HL-60/S4 (cell line): ENCODE results near the gene XPA.
"Not testable (repeated sequence)": the region's sequence is repeated elsewhere in the genome, so short reads cannot be mapped to it uniquely, and the experiment has no call there.

Experiments
- in situ Hi-C: fragments of 300-500 bp; cut with MboI; formaldehyde crosslinking; loops from 2 replicates; pipeline ENCODE4 v1.14.3; 2022; ENCODE audit warnings: low sequenced_read_pairs

The XPA gene

GRCh38 chr9:97696803-97697601 lies at the start of gene XPA:
Gene XPA, minus strand, starts transcription at chr9:97697340. Its CDS starts 48 bp downstream, at chr9:97697292.
- in situ Hi-C loops = loop anchor here (25.0 kb wide), 1 partner anchor 565 kb away; the partner anchor contains the start of gene TBC1D2

GRCh38 chr9:97744710-97745708 lies 47.9 kb upstream of the XPA start:
- in situ Hi-C loops = no loop called here

- in situ Hi-C loops = not testable (repeated sequence)
Observed at GRCh38 chr9:97744025-97744424, 46.9 kb upstream of the XPA start.

DNA sequence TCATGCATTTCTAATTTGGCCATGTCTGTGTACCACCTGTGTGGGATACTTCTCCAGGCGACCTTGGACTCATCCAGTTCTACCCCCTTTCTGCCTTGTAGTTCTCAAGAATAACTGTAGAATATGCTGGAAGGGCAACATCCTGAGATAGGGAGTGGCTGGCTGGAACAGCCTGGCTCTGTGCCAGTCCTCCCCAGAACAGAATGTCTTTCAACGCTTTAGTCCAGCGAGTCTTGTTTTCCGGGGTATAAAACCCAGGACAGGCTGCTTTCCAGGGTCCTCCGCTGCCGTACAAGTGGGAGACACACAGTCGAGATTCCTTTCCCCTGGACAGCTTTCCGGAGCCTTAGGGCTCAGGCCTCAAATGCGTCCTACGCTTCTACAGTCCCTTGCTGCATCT lies 45.4 kb upstream of the XPA start:
- in situ Hi-C loops = no loop called here

DNA sequence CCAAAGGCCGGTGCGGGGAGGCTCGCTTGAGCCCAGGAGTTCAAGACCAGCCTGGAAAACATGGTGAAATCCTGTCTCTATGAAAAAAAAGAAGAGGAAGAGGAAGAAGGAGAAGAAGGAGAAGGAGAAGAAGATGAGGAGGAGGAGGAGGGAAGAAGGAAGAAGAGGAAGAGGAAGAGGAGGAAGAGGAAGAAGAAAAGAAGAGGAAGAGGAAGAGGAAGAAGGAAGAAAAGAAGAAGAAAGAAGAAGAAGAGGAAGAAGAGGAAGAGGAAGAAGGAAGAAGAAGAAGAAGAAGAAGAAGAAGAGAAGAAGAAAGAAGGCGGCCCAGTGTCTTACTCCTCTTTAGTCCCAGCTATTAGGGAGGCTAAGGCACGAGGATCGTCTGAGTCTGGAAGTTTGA lies 44.8 kb upstream of the XPA start:
- in situ Hi-C loops = no loop called here

DNA sequence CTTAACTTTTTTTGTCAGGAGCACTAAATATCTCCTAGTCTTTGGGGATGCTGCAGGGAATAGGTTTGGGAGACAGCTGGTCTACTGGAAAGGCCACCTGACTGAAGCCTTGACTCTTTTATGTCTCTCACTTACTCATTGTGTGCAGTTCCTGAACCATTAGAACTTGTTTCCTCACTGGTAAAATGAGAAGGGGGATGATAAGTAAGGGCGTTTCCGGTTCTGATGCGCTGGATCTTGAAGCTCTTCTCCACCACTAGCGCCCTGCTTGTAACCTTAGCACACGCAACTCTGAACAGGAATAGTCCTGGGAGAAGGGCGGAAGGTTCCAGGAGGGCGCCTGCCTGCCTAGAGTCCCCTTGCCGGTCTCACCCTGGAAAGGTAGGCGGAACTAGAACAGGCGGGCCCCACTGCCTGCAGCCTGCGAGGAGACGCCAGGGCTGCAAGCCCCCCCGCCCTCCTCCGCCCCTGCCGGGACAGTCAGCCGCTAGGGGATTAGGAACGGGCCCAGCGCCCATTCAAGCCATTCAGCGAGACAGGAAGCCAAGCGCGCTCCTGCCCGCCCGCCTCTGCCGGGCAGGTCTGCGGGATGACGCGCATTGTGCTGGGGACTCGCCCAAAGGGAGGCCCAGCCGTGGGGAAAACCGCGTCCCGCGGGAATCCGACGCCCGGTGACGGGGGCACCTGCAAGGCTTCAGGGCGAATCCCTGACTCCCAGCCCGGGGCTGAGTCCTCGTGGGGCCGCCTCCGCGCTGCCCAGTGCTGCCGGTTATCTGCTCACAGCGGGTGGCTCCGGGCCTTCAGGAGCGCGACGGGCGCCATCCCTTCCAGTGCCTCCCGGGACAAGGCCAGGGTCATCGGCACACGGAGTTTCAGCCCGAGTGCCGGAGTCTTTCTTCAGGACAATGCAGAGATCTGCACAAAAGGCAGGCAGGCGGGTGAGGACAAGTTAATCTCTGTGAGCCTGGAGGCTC lies 44.0 kb upstream of the XPA start:
- in situ Hi-C loops = no loop called here

- in situ Hi-C loops = no loop called here
Observed at GRCh38 chr9:97737429-97737828, 40.3 kb upstream of the XPA start.

GRCh38 chr9:97735070-97735600 lies 38.0 kb upstream of the XPA start:
- in situ Hi-C loops = no loop called here

DNA sequence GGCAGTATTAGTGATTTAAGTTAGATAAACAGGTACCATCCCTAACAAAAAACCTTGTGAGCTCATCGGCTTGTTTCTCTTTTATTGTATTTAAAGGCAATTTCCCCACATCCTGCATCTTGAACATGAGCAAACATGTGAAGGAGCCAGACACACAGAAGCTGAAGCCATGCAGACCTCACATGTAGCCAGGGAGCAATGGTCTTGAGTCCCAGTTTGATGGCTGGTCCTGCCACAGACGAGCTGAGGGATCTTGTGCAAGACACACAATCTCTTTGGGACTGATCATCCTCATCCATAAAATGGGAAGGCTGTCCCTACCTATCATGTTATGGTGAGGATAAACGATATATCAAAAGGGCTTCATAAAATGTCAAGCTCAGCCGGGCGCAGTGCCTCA lies 29.6 kb upstream of the XPA start:
- in situ Hi-C loops = no loop called here

GRCh38 chr9:97723819-97724218 lies 26.7 kb upstream of the XPA start:
- in situ Hi-C loops = no loop called here

GRCh38 chr9:97722331-97722730 lies 25.2 kb upstream of the XPA start:
- in situ Hi-C loops = no loop called here

DNA sequence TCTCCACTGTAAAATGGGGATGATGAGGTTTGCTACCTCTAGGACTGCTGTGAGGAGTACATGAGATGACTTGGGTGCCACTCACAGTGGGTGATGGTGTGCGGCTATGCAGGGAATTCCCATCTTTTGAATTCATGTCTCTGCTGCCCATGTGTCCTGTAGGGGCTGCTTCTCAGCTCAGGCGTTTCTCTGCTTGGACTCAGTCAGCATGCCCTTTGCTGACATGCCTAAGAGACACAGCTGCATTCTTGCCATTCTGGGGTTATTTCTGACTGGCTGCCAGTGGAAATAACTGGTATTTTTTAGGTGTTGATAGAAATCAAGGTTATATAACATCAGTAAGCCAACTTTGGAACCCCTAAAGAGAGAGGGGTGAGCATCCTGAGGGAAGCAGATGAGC lies 24.3 kb upstream of the XPA start:
- in situ Hi-C loops = no loop called here

GRCh38 chr9:97717866-97718265 lies 20.7 kb upstream of the XPA start:
- in situ Hi-C loops = no loop called here

DNA sequence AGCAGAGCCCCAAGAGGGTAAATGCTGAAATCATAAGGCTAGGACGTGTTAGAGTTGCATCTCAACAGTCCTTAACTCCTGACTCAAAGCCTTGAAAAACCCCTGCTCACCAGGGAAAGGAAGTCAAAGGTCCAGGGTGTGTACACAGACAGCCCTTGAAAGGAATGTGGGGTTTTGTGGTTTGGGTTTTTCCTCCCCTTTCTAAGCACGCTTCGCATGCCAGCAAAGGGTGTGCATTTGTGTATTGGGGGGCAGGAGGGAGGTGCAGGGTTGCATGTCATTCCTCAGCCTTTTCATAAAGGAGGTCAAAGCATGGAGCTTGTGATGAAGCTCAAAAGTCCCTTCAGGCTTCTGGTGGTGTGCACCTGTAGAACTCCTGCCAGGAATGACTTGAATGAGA lies 17.3 kb upstream of the XPA start:
- in situ Hi-C loops = no loop called here

- in situ Hi-C loops = no loop called here
Observed at GRCh38 chr9:97711223-97711626, 14.1 kb upstream of the XPA start.

DNA sequence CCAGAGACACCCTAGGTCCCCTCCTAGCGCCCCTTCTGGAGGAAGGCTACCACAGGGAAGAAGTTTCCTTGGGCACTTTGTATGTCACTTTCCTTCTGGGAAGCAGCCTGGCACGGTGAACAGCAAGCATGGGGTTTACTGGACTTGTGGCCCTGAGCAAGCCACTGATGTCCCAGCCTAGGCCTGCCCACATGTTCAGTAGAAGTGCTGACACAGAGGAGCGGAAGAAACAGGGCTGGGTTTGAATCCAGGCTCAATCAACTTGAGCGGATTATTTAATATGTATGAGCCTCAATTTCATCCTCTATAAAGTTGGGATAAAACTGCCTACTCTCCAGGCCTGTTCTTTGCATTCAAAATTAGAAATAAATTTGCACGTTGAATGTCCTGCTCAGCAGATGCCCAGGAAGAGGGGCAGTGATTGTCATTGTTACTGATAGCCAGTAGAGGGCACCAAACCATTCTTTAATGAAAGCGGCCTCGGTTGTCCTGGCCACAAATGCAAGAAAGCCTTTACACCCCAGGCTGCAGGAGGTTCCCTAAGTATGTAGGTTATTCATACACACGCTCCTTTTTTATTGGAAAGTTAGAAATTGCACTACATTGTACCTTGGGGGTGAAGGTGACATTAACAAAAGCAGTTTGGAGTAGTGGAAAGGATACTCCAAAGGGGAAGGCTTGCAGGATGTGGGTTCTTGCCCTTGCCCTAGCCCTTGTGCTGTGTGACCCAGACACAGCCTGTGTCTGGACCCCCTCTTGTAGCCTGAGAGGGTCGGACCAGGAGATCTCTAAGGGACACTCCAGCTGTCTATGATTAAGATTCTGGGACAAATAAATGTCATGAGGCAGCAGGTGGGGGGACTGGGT lies 13.4 kb upstream of the XPA start:
- in situ Hi-C loops = no loop called here

GRCh38 chr9:97706246-97706645 lies 9.1 kb upstream of the XPA start:
- in situ Hi-C loops = loop anchor here (10.0 kb wide), 1 partner anchor 199 kb away; no protein-coding TSS in a partner anchor

- in situ Hi-C loops = loop anchor here (10.0 kb wide), 1 partner anchor 199 kb away; no protein-coding TSS in a partner anchor
Observed at GRCh38 chr9:97705354-97705950, 8.3 kb upstream of the XPA start.

DNA sequence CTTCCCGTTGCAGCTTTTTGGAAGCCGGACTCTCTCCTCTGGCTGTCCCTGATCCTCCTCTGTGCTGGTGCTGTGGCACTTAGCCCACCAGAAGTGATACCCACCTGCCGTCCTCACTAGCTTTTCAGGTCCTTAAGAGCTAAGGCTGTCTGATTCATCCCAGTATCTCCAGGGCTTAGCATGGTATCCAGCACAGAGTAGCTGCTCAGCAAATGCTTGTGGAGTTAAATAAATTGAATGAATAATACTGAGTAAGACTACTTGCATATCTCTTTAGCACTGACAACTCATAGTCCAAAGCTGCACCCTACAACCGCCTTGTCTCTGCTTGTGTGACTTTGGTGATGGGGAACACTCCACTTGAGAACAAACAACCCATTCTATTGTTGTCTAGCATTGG lies 7.7 kb upstream of the XPA start:
- in situ Hi-C loops = loop anchor here (10.0 kb wide), 1 partner anchor 200 kb away; no protein-coding TSS in a partner anchor
